Osteoblast (primary cell): ENCODE results near the gene NOP9. TPM values are rescaled to one million over a fixed set of nuclear protein-coding genes. Genes with fewer than 3 reads are reported as not detected.
A peak's percentile ranks its signal among the peaks of the same experiment; 100 is the strongest.

Source experiments
- DNase-seq: peaks from one replicate; pipeline ENCODE4 v3.0.0; 2011; ENCODE audit warnings: low spot score, mixed read lengths; ENCODE audit not compliant: insufficient read length; ENCODE audit errors: missing footprints
- H2AFZ ChIP-seq: 2 replicates; pipeline ENCODE4 v1.6.0; 2011; ENCODE audit warnings: mild to moderate bottlenecking, low read length
- H3K27ac ChIP-seq: 2 replicates; pipeline ENCODE4 v1.5.1; 2011; ENCODE audit warnings: mild to moderate bottlenecking, low read depth, low read length, moderate library complexity
- H3K27me3 ChIP-seq: 2 replicates; pipeline ENCODE4 v1.6.0; 2012; ENCODE audit warnings: mild to moderate bottlenecking, control low read depth, inconsistent platforms, low read length, moderate library complexity; ENCODE audit not compliant: insufficient read depth
- H3K36me3 ChIP-seq: 2 replicates; pipeline ENCODE4 v1.5.1; 2011; ENCODE audit warnings: mild to moderate bottlenecking, low read length, control low read depth, moderate library complexity; ENCODE audit not compliant: insufficient read depth
- H3K4me1 ChIP-seq: 2 replicates; pipeline ENCODE4 v1.5.1; 2011; ENCODE audit warnings: mild to moderate bottlenecking, low read length, control low read depth, moderate library complexity; ENCODE audit not compliant: insufficient read depth
- H3K4me2 ChIP-seq: 2 replicates; pipeline ENCODE4 v1.6.0; 2011; ENCODE audit warnings: mild to moderate bottlenecking, low read length; ENCODE audit not compliant: insufficient read depth
- H3K4me3 ChIP-seq: fragments of 200-600 bp; sonication (generic); 3 replicates; pipeline ENCODE4 v1.5.1; 2012; ENCODE audit warnings: mild to moderate bottlenecking, low read length, inconsistent platforms; ENCODE audit not compliant: insufficient read depth
- H3K79me2 ChIP-seq: 2 replicates; pipeline ENCODE4 v1.6.0; 2012; ENCODE audit warnings: mild to moderate bottlenecking, low read length, control low read depth, inconsistent platforms; ENCODE audit not compliant: insufficient read depth
- H3K9me3 ChIP-seq: 2 replicates; pipeline ENCODE4 v1.5.1; 2011; ENCODE audit warnings: low read depth, low read length, control low read depth
- H4K20me1 ChIP-seq: 2 replicates; pipeline ENCODE4 v1.6.0; 2012; ENCODE audit warnings: mild to moderate bottlenecking, low read length, control low read depth; ENCODE audit not compliant: insufficient read depth
- total RNA-seq: library from RNA; depleted of rRNA; stranded (reverse); fragments of >200 nt; gene quantifications from 2 replicates; pipeline ENCODE4 v1.2.3, GENCODE V29; 2012
- TF ChIP-seq, protein P1 (sequence below): IDR thresholded peaks from 2 replicates; pipeline ENCODE4 v1.5.1; 2011; ENCODE audit warnings: mild to moderate bottlenecking, low read depth, low read length, moderate library complexity; ENCODE audit errors: extremely low read depth

The NOP9 gene
- total RNA-seq, 1 donor, result 21.0 TPM

DNA sequence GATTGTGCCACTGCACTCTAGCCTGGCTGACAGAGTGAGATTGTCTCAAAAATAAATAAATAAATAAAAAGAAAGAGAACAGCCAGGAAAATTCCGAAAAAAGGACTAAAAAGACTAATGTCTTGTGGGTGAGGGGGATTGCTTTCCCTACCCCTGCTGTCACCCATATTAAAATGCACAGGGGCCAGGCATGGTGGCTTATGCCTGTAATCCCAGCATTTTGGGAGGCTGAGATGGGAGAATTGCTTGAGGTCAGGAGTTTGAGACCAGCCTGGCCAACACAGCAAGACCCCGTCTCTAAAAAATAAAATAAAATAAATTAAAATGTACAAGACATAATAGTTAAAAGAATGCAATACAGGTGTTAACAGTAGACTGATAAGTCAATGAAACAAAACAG lies 6.1 kb upstream of the NOP9 start:
- H3K27me3 ChIP-seq, result no peaks in the 10 kb centered on the region

DNA sequence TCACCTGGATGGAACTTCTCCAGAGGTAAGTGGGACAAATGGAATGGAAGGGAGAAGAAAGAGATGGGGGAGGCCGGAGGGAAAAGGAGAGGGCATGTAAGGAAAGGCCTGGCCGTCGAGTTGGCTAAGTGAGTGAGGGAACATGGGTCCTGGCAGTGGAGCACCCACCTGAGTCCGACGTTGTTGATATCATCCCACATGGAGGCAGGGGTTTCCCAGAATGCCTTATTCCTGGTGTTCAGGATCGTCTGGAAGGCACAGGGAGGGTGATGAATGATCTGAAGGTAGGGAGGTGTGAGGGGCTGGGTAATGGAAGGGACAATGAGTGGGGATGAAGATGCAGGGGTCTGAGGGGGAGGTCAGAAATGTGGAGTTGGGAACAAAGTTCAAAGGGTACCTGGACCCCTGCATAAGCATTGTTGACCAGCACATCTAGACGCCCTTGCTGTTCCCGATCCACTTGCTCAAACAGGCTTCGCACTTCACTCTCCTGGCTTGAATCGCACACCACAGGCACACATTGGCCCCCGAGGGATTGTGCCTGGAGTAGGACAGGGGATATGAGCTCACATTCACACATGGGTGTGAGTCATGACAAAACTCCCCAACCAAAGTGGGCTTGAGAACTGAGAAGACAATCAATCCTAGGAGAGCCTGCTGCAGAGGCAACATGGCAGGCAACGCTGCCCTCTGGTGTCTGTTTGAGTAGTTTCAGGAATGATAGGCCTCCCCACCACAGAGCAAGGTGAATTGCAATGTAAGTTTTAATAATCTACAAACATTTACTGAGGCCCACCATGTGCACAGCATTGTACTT lies 3.1 kb upstream of the NOP9 start:
- no peak overlapping the region for H3K4me2 ChIP-seq

More for the DNA sequence above, 6.1 kb upstream of the NOP9 start:
- peaks cover 4% of the 10 kb centered on the region for H3K4me1 ChIP-seq
- no peaks in the 10 kb centered on the region for H4K20me1 ChIP-seq
- peaks cover 45% of the 10 kb centered on the region for H3K36me3 ChIP-seq
- no peak overlapping the region for H3K27ac ChIP-seq
- H3K4me3 ChIP-seq, result no peak overlapping the region
- H2AFZ ChIP-seq, result no peak overlapping the region
- no peaks in the 10 kb centered on the region for H3K9me3 ChIP-seq
- no peaks in the 10 kb centered on the region for H3K79me2 ChIP-seq
- no peak overlapping the region for H3K4me2 ChIP-seq
- DNase-seq, result no peak
- TF ChIP-seq, protein P1, sequence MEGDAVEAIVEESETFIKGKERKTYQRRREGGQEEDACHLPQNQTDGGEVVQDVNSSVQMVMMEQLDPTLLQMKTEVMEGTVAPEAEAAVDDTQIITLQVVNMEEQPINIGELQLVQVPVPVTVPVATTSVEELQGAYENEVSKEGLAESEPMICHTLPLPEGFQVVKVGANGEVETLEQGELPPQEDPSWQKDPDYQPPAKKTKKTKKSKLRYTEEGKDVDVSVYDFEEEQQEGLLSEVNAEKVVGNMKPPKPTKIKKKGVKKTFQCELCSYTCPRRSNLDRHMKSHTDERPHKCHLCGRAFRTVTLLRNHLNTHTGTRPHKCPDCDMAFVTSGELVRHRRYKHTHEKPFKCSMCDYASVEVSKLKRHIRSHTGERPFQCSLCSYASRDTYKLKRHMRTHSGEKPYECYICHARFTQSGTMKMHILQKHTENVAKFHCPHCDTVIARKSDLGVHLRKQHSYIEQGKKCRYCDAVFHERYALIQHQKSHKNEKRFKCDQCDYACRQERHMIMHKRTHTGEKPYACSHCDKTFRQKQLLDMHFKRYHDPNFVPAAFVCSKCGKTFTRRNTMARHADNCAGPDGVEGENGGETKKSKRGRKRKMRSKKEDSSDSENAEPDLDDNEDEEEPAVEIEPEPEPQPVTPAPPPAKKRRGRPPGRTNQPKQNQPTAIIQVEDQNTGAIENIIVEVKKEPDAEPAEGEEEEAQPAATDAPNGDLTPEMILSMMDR, result no peak

DNA sequence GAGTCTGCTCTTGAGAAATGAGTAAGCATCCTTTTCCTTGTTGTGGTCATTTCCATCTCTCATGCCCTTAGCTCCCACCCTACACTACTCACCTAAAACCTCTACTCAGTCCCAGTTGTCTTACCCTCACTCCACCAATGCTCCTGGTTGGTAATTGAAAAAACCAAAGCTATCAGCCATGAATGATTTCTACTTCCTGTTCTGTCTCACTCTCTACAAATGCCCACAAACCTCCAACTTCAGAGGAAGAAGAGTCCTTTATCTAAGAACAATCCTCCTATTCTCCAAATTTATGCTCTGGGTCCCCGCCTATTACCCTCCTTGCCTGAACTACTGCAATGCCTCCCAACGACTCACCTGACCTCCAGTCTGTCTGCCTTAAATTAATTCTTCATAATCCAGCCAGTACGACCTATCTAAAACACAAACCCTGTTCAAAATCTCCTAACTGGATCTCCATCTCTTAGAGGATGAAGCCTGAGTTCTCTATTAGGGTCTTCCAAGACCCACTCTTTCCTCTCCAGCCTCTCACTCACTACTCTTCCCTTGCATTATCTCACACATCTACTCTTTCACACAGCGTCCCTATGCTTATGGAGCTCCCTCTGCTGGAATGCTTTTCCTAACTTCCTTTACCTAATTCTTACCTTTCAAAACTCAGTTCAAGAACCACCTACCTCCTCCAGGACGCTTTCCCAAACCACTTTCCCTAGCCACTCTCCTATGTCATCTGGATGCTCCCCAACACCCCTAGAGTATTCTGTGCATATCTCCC lies 2.3 kb upstream of the NOP9 start:
- Histone ChIP-seq H2AFZ (no peak overlapping the region), H3K79me2 (peaks cover 18% of the 10 kb centered on the region), H3K4me1 (peaks cover 21% of the 10 kb centered on the region), H3K4me2 (no peak overlapping the region), H4K20me1 (peaks cover 2% of the 10 kb centered on the region), H3K9me3 (no peaks in the 10 kb centered on the region), H3K4me3 (no peak overlapping the region), H3K27me3 (no peaks in the 10 kb centered on the region), H3K36me3 (peaks cover 32% of the 10 kb centered on the region), H3K27ac (no peak overlapping the region)
- DNase-seq, result peak; percentile 15
- TF ChIP-seq, protein P1, result peak; percentile 37

More for the DNA sequence above, 3.1 kb upstream of the NOP9 start:
- peak; percentile 99 for DNase-seq
- H4K20me1 ChIP-seq, result peaks cover 2% of the 10 kb centered on the region
- no peak overlapping the region for H2AFZ ChIP-seq
- H3K36me3 ChIP-seq, result peaks cover 28% of the 10 kb centered on the region
- H3K4me1 ChIP-seq, result peaks cover 21% of the 10 kb centered on the region
- H3K27me3 ChIP-seq, result no peaks in the 10 kb centered on the region
- H3K27ac ChIP-seq, result peak overlapping the region; percentile 63
- peaks cover 17% of the 10 kb centered on the region for H3K79me2 ChIP-seq
- TF ChIP-seq, protein P1, result peak; percentile 82
- H3K4me3 ChIP-seq, result no peak overlapping the region
- H3K9me3 ChIP-seq, result no peaks in the 10 kb centered on the region

DNA sequence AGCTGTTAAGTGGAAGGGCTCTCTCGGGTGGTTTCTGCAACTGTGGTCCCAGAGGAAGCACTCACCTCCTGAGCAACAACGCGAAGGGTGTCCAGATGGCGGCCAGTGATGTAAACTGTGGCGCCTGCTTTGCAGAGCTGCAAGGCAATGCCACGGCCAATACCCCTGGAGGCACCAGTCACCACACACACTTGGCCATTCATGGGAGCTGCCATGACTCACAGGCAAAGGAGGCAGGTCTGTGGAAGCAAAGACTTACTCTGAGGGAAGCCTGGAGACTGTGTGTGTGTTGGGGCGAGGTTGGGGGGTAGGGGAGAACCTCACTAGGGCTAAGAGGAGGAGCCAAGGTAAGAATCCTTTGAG lies 777 bp upstream of the NOP9 start:
- peak overlapping the region; percentile 93 for H2AFZ ChIP-seq
- TF ChIP-seq, protein P1, result no peak
- H3K4me1 ChIP-seq, result peaks cover 21% of the 10 kb centered on the region
- H3K79me2 ChIP-seq, result peaks cover 18% of the 10 kb centered on the region
- peak overlapping the region; percentile 76 for H3K27ac ChIP-seq
- DNase-seq, result peak; percentile 97
- H3K27me3 ChIP-seq, result no peaks in the 10 kb centered on the region
- no peaks in the 10 kb centered on the region for H3K9me3 ChIP-seq
- peak overlapping the region; percentile 87 for H3K4me3 ChIP-seq
- H3K36me3 ChIP-seq, result peaks cover 42% of the 10 kb centered on the region
- H3K4me2 ChIP-seq, result peak overlapping the region; percentile 95
- peaks cover 2% of the 10 kb centered on the region for H4K20me1 ChIP-seq
